GM11168 (cell line): ENCODE measurements around the gene ERFE.

ENCODE experiments used
- in situ Hi-C: fragments of 300-500 bp; cut with MboI; formaldehyde crosslinking; loops from one replicate; pipeline ENCODE4 v1.12.0; 2022; ENCODE audit warnings: low sequenced_read_pairs; ENCODE audit not compliant: unreplicated experiment

ERFE gene

GRCh38 chr2:238125127-238125885, 33.5 kb upstream of the ERFE start:
- in situ Hi-C loops: no loop called here

GRCh38 chr2:238126338-238126737, 32.4 kb upstream of the ERFE start:
- in situ Hi-C loops: no loop called here

- in situ Hi-C loops: no loop called here
These were observed 32.0 kb upstream of the ERFE start for GRCh38 chr2:238126775-238127164.

- in situ Hi-C loops: no loop called here
These were observed 31.4 kb upstream of the ERFE start for GRCh38 chr2:238127165-238128060.

GRCh38 chr2:238128061-238128440, 30.7 kb upstream of the ERFE start:
- in situ Hi-C loops: no loop called here

- in situ Hi-C loops: no loop called here
These were observed 30.2 kb upstream of the ERFE start for GRCh38 chr2:238128534-238129001.

- in situ Hi-C loops: no loop called here
These were observed 29.4 kb upstream of the ERFE start for GRCh38 chr2:238129166-238130010.

- in situ Hi-C loops: no loop called here
These were observed 28.6 kb upstream of the ERFE start for GRCh38 chr2:238130111-238130695.

GRCh38 chr2:238130696-238131628, 27.8 kb upstream of the ERFE start:
- in situ Hi-C loops: no loop called here

- in situ Hi-C loops: no loop called here
These were observed 26.9 kb upstream of the ERFE start for GRCh38 chr2:238131761-238132462.

GRCh38 chr2:238132463-238133450, 26.0 kb upstream of the ERFE start:
- in situ Hi-C loops: no loop called here

GRCh38 chr2:238133499-238134392, 25.0 kb upstream of the ERFE start:
- in situ Hi-C loops: no loop called here

GRCh38 chr2:238134393-238134785, 24.4 kb upstream of the ERFE start:
- in situ Hi-C loops: no loop called here

GRCh38 chr2:238135601-238136150, 23.1 kb upstream of the ERFE start:
- in situ Hi-C loops: no loop called here

- in situ Hi-C loops: no loop called here
These were observed 21.8 kb upstream of the ERFE start for GRCh38 chr2:238136820-238137537.
